Rectal smooth muscle tissue (tissue), 1 donor: Measurements from ENCODE around the gene TMEM151B.

Source experiments
- H3K27ac ChIP-seq: one replicate; pipeline ENCODE4 v1.7.0; 2013; ENCODE audit warnings: low read depth, low read length, inconsistent platforms
- H3K27me3 ChIP-seq: one replicate; pipeline ENCODE4 v1.7.0; 2013; ENCODE audit warnings: low read length; ENCODE audit not compliant: control insufficient read depth, insufficient read depth
- H3K36me3 ChIP-seq: one replicate; pipeline ENCODE4 v1.7.0; 2013; ENCODE audit warnings: low read length; ENCODE audit not compliant: control insufficient read depth, insufficient read depth
- H3K4me1 ChIP-seq: one replicate; pipeline ENCODE4 v1.7.0; 2013; ENCODE audit warnings: low read length; ENCODE audit not compliant: control insufficient read depth, insufficient read depth
- H3K4me3 ChIP-seq: one replicate; pipeline ENCODE4 v1.7.0; 2013; ENCODE audit warnings: low read length
- H3K9ac ChIP-seq: one replicate; pipeline ENCODE4 v1.7.0; 2013; ENCODE audit warnings: low read length

The TMEM151B gene

DNA sequence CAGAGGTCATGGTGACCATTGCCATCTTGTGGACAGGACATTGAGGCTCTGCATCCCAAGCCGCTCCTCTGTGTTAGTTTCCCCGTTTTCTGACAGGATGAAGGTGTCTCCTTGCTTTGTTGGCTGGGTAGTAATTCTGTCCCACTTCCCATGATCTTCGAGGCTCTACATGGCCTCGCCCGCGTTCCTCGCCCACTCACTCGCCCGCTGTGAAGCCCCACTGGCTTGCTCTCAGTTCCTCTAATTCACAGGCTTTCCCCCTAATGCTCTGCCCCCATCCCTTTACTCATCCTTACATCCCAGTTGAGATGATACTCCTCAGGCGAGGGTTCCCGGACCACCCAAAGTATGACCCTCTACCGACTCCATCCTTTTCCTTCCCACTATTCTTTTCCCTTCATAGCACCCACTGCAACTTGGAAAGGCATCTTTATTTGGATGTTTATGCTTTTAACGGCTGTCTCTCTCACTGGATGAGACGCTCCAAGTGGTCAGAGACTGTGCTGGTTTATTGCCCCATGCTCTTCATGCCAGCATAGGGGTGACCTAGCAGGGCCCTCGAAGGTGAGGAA, 12.4 kb upstream of the TMEM151B start:
- Histone ChIP-seq H3K27ac (peak overlapping the region; percentile 67), H3K9ac (peak overlapping the region; percentile 69), H3K36me3 (peaks cover 30% of the 10 kb centered on the region), H3K4me1 (peaks cover 6% of the 10 kb centered on the region), H3K27me3 (no peaks in the 10 kb centered on the region), H3K4me3 (peak overlapping the region; percentile 73)

DNA sequence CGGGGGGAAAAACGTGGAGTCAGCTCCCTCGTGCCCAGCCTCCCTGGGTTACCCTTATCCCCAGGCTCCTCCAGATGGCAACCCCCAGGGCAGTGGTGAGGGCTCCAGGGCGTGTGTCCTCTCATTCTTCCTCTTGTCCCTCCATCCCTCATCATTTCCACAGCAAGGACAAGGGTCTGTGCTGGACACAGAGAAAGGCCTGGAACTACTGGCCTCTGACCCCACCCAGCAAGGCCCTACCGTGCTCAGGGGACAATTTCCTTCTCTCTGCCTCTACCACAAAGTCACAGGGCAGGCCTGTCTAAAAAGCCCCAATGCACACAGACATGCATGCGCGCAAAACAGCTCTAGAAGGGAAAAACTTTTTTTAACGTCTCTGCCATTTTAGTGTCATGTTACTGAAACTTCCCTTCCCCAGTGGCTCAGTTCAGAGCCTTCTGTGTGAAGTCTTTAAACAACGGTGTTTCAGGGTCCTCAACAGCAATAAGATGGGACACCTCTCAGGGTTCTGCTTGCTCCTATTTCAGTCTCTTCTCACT, 11.9 kb upstream of the TMEM151B start:
- Histone ChIP-seq H3K4me3 (no peak overlapping the region), H3K36me3 (peaks cover 25% of the 10 kb centered on the region), H3K9ac (no peak overlapping the region), H3K27ac (no peak overlapping the region), H3K27me3 (no peaks in the 10 kb centered on the region), H3K4me1 (peaks cover 7% of the 10 kb centered on the region)

GRCh38 chr6:44258921-44259320, 11.3 kb upstream of the TMEM151B start:
- Histone ChIP-seq H3K9ac (no peak overlapping the region), H3K27ac (no peak overlapping the region), H3K27me3 (no peaks in the 10 kb centered on the region), H3K4me3 (no peak overlapping the region), H3K36me3 (peaks cover 20% of the 10 kb centered on the region), H3K4me1 (peaks cover 12% of the 10 kb centered on the region)

GRCh38 chr6:44260011-44260410, 10.2 kb upstream of the TMEM151B start:
- Histone ChIP-seq H3K9ac (no peak overlapping the region), H3K27me3 (no peaks in the 10 kb centered on the region), H3K4me3 (no peak overlapping the region), H3K36me3 (peaks cover 9% of the 10 kb centered on the region), H3K4me1 (peaks cover 21% of the 10 kb centered on the region), H3K27ac (no peak overlapping the region)

- H3K27ac ChIP-seq: no peak overlapping the region
- H3K4me1 ChIP-seq: peaks cover 21% of the 10 kb centered on the region
- H3K27me3 ChIP-seq: no peaks in the 10 kb centered on the region
- H3K4me3 ChIP-seq: no peak overlapping the region
- no peak overlapping the region for H3K9ac ChIP-seq
- peaks cover 5% of the 10 kb centered on the region for H3K36me3 ChIP-seq
These were observed 9.6 kb upstream of the TMEM151B start for GRCh38 chr6:44260451-44261297.

DNA sequence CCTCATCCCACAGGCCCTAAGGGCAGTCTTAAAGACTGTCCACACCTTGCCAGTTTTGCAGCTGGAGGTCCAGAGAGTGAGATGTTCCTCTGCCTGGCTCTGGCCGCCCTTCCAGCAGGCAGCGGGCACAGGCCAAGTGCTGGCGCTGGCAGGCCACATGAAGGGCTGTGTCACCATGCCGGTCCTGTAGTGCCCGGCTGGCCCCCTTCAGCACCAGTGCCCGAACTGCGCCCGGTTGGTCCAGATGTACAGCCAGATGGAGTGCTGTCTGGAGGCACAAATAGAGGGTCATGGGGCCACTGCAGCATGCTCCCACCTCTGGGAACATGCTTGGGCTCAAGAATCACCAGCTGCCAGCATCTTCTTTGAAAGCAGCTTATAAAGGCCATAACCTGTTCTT, 8.7 kb upstream of the TMEM151B start:
- no peak overlapping the region for H3K27ac ChIP-seq
- no peak overlapping the region for H3K4me3 ChIP-seq
- H3K4me1 ChIP-seq: peaks cover 17% of the 10 kb centered on the region
- no peak overlapping the region for H3K9ac ChIP-seq
- no peaks in the 10 kb centered on the region for H3K27me3 ChIP-seq
- peaks cover 5% of the 10 kb centered on the region for H3K36me3 ChIP-seq

- H3K27me3 ChIP-seq: no peaks in the 10 kb centered on the region
- H3K36me3 ChIP-seq: peaks cover 5% of the 10 kb centered on the region
- peaks cover 16% of the 10 kb centered on the region for H3K4me1 ChIP-seq
- H3K4me3 ChIP-seq: peak overlapping the region; percentile 93
- H3K9ac ChIP-seq: no peak overlapping the region
- no peak overlapping the region for H3K27ac ChIP-seq
These were observed 7.5 kb upstream of the TMEM151B start for GRCh38 chr6:44262467-44263353.

DNA sequence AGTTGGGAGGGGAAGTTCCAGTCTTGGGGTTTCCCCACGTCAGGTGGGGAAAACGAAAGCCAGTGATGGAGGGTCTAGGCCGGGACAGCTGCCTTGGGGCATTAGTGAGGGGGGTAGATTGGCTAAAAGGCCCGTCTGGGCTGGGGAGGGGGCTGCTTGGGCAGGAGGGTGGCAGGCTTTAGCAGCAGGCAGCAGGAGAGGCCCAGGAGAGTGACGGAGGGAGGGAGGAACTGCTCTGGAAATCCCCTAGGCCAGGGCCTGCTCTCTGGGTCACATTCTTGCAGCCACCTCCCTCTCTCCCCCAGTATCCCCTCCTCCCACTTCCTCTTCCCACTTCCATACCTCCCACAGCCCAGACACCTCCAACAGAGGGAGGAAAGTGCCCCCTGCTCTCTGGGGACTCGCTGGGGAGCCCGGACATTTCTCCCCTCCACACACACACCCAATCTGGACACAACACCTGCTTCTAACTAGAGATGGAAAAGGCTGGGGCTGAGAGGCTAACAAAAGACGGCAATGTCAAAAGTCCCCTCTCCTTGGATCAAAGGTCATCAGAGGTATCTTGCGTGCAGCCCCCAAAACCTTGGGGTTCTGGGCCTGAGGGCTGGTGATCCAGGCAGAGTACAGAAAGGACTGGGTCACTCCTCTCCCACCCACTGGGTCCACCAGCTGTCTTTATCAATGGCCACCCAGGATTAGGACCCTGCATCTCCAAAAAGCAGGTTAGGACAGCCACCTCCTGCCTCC, 6.7 kb upstream of the TMEM151B start:
- peak overlapping the region; percentile 93 for H3K4me3 ChIP-seq
- no peak overlapping the region for H3K27ac ChIP-seq
- peaks cover 5% of the 10 kb centered on the region for H3K36me3 ChIP-seq
- peak overlapping the region; percentile 47 for H3K9ac ChIP-seq
- H3K27me3 ChIP-seq: peaks cover 5% of the 10 kb centered on the region
- H3K4me1 ChIP-seq: peaks cover 16% of the 10 kb centered on the region

- Histone ChIP-seq H3K4me3 (peak overlapping the region; percentile 93), H3K4me1 (peaks cover 16% of the 10 kb centered on the region), H3K36me3 (peaks cover 5% of the 10 kb centered on the region), H3K27ac (peak overlapping the region; percentile 70), H3K27me3 (peaks cover 9% of the 10 kb centered on the region), H3K9ac (peak overlapping the region; percentile 61)
These were observed 5.9 kb upstream of the TMEM151B start for GRCh38 chr6:44264154-44265006.

DNA sequence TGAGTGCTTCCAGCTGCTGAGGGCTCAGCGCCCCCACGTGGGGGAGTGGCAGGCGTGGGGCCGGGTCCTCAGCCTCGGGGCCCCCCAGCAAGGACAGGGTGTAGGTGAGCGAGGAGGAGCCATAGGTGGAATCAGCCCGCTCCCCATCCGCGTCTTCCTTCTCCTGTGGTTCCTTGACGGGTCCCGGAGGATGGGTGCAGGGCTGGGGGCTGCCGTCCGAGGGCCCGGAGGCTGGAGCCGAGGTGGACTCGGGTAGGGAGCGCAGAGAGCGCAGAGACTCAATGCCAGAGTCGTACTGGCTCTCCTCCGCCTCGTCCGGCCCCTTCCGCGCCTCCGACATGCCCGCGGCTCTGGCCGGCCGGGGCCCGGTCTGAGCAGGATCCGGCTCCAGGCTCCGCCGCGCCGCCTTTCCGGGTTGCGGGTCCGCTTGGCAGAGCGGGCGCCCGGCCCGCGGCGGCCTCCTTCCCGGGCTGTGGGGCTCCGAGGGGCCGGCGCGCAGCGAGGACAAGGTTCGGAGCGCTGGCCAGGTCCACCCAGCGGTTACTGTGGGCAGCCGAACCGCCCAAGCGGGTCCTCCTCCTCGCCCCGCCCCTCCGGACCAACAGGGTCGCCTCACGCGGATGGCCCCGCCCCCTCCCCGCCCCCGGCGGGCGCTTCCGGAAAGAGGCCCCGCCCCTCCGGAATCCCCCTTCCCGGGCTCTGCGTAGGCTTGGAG, 5.1 kb upstream of the TMEM151B start, which contains the start of gene NFKBIE:
TSS of gene NFKBIE (minus strand) at position 545 of the 715 bp plus-strand sequence. CDS start at position 340, 205 bp downstream.
- Histone ChIP-seq H3K9ac (peak within 1 kb of the TSS; percentile 61), H3K36me3 (peaks cover 1% of the 10 kb centered on the region), H3K4me1 (peaks cover 16% of the 10 kb centered on the region), H3K27ac (peak within 1 kb of the TSS; percentile 70), H3K27me3 (peaks cover 14% of the 10 kb centered on the region), H3K4me3 (peak within 1 kb of the TSS; percentile 93)
